ENCODE results near the gene ADCK1.

- TF ChIP-seq CTCF (IDR thresholded peaks at IDR 0.05) (no peak), POLR2A (IDR thresholded peaks at IDR 0.05) (no peak), POLR2AphosphoS5 (IDR thresholded peaks at IDR 0.05; ENCODE audit: insufficient read depth in 1 of 2, low read depth in 1 of 2) (no peak)
Measured at GRCh38 chr14:77864580-77864979, 64.7 kb downstream of the ADCK1 start.

All from vagina (tissue), 2 donors.